GM12878 (cell line): Measurements from ENCODE around the gene CSNK1G2. TPM values are rescaled to one million over a fixed set of nuclear protein-coding genes. Genes with fewer than 3 reads are reported as not detected.

Source experiments
- ATAC-seq: fragments of 200-7000 bp; cut with Tn5 transposase; 3 replicates; pipeline ENCODE4 v1.9.1; 2020; ENCODE audit warnings: mild to moderate bottlenecking, moderate library complexity
- BruUV-seq: library from RNA; stranded (reverse); fragments of 400-500 nt; replicated peaks from 2 replicates; lab custom pipeline; 2021; lab: Mats Ljungman, UMichigan
- CTCF ChIA-PET: fragments of 300-600 bp; sonication (Branson Sonifier 250); formaldehyde crosslinking; extraction: SDS; loops from one replicate; lab custom pipeline; 2021; ENCODE audit warnings: inconsistent platforms; lab: Yijun Ruan, JAX
- POLR2A ChIA-PET: fragments of 350-600 bp; formaldehyde crosslinking; extraction: SDS; loops from one replicate; lab custom pipeline; 2021; ENCODE audit warnings: inconsistent platforms; lab: Charles Lee
- RAD21 ChIA-PET: fragments of 300-600 bp; sonication (Branson Sonifier 250); formaldehyde crosslinking; loops from one replicate; lab custom pipeline; 2023; ENCODE audit warnings: antibody characterized with exemption; ENCODE audit not compliant: unreplicated experiment; lab: Charles Lee
- SMC1A ChIA-PET: fragments of 300-600 bp; sonication (Branson Sonifier 250); formaldehyde crosslinking; loops from one replicate; lab custom pipeline; 2023; ENCODE audit not compliant: unreplicated experiment, uncharacterized antibody; lab: Charles Lee
- DNase-seq: peaks from one replicate; pipeline ENCODE4 v3.0.0-alpha.2; 2011; ENCODE audit warnings: low read depth, low spot score
- FAIRE-seq: peaks from 3 replicates; lab custom pipeline; 2011; peaks lifted over from hg19 to GRCh38; lab: Jason Lieb, UNC
- H2AFZ ChIP-seq: 2 replicates; pipeline ENCODE4 v1.6.0; 2011; ENCODE audit warnings: low read depth, low read length, control low read depth; ENCODE audit not compliant: control insufficient read depth
- H3K27ac ChIP-seq: 2 replicates; pipeline ENCODE4 v1.5.1; 2011; ENCODE audit warnings: control low read depth; ENCODE audit not compliant: control insufficient read depth, insufficient read depth
- H3K27me3 ChIP-seq, 2 experiments: replicated peaks in 1 of 2; 2 replicates each; pipeline versions ENCODE4 v1.6.0 to v1.6.1; 2011; ENCODE audit warnings: low read length in 1 of 2; ENCODE audit not compliant: control insufficient read depth in 2 of 2, insufficient read depth in 2 of 2
- H3K36me3 ChIP-seq, 2 experiments: 2 replicates each; pipeline ENCODE4 v1.5.1; 2011; ENCODE audit warnings: low read length in 1 of 2; ENCODE audit not compliant: control insufficient read depth in 2 of 2, insufficient read depth in 2 of 2
- H3K4me1 ChIP-seq: 2 replicates; pipeline ENCODE4 v1.6.1; 2011; ENCODE audit warnings: mild to moderate bottlenecking, low read length, moderate library complexity, mixed read lengths; ENCODE audit not compliant: control insufficient read depth, insufficient read depth
- H3K4me2 ChIP-seq: 2 replicates; pipeline ENCODE4 v1.6.0; 2011; ENCODE audit warnings: control low read depth; ENCODE audit not compliant: control insufficient read depth, insufficient read depth
- H3K4me3 ChIP-seq: fragments of 200-600 bp; sonication (generic); 2 replicates; pipeline ENCODE4 v1.5.1; 2016
- H3K79me2 ChIP-seq: 2 replicates; pipeline ENCODE4 v1.6.0; 2011; ENCODE audit warnings: low read length; ENCODE audit not compliant: control insufficient read depth, insufficient read depth
- H3K9ac ChIP-seq: 2 replicates; pipeline ENCODE4 v1.8.0; 2011; ENCODE audit warnings: low read length, control low read depth, mixed read lengths; ENCODE audit not compliant: control insufficient read depth, insufficient read depth
- H3K9me3 ChIP-seq: replicated peaks from 3 replicates; pipeline ENCODE4 v1.5.1; 2011; ENCODE audit warnings: mild to moderate bottlenecking, low read length; ENCODE audit not compliant: control insufficient read depth, insufficient read depth
- H4K20me1 ChIP-seq: 2 replicates; pipeline ENCODE4 v1.6.0; 2011; ENCODE audit not compliant: control insufficient read depth, insufficient read depth
- ASH2L ChIP-seq: fragments of 300-600, 200-600 bp; sonication (generic); IDR thresholded peaks from 2 replicates; pipeline ENCODE4 v1.6.1; 2017; ENCODE audit warnings: low read depth, mild to moderate bottlenecking, borderline replicate concordance
- CHD2 ChIP-seq: IDR thresholded peaks from 2 replicates; pipeline ENCODE4 v1.6.1; 2011; ENCODE audit warnings: low read depth, low read length, improper control_type of control experiment, borderline replicate concordance
- DPF2 ChIP-seq: fragments of 450-650 bp; IDR thresholded peaks from 2 replicates; pipeline ENCODE4 v1.6.1; 2017; ENCODE audit warnings: mild to moderate bottlenecking
- E2F4 ChIP-seq: IDR thresholded peaks from 2 replicates; pipeline ENCODE4 v1.6.1; 2012; ENCODE audit warnings: low read depth, low read length, improper control_type of control experiment
- ELK1 ChIP-seq: IDR thresholded peaks from 2 replicates; pipeline ENCODE4 v1.6.1; 2012; ENCODE audit warnings: low read depth, low read length, improper control_type of control experiment
- IKZF2 ChIP-seq, 2 experiments: fragments of 450-650 bp; IDR thresholded peaks; 2 replicates each; pipeline ENCODE4 v1.6.1; 2017; ENCODE audit warnings: mild to moderate bottlenecking in 2 of 2, moderate library complexity in 2 of 2
- IRF4 ChIP-seq: IDR thresholded peaks from 2 replicates; pipeline ENCODE4 v1.6.1; 2011; ENCODE audit warnings: low read depth, low read length
- JUNB ChIP-seq: IDR thresholded peaks from 2 replicates; pipeline ENCODE4 v1.6.1; 2016; ENCODE audit warnings: antibody characterized with exemption, mild to moderate bottlenecking
- POLR2A ChIP-seq: IDR thresholded peaks from 2 replicates; pipeline ENCODE4 v1.6.1; 2011; ENCODE audit warnings: low read depth, mild to moderate bottlenecking, low read length
- POLR2AphosphoS5 ChIP-seq: IDR thresholded peaks from 2 replicates; pipeline ENCODE4 v1.6.1; 2011; ENCODE audit warnings: mild to moderate bottlenecking, low read length, inconsistent platforms
- RAD51 ChIP-seq: fragments of 450-650 bp; IDR thresholded peaks from 2 replicates; pipeline ENCODE4 v1.6.1; 2016; ENCODE audit warnings: moderate library complexity, mild to moderate bottlenecking, inconsistent platforms
- SMAD5 ChIP-seq: IDR thresholded peaks from 2 replicates; pipeline ENCODE4 v1.6.1; 2016; ENCODE audit warnings: antibody characterized with exemption, low read depth
- YBX1 ChIP-seq: fragments of 450-650 bp; IDR thresholded peaks from 2 replicates; pipeline ENCODE4 v1.6.1; 2016; ENCODE audit warnings: antibody characterized with exemption
- ZNF274 ChIP-seq: IDR thresholded peaks from one replicate; pipeline ENCODE4 v1.8.0; 2011; ENCODE audit not compliant: insufficient read length, insufficient read depth
- ZSCAN29 ChIP-seq: fragments of 450-650 bp; IDR thresholded peaks from 2 replicates; pipeline ENCODE4 v1.6.1; 2017; ENCODE audit warnings: mild to moderate bottlenecking, moderate library complexity
- WGBS: methylation state at CpG from one replicate; pipeline ENCODE4 v1.1.6; 2016; ENCODE audit warnings: low lambda C conversion rate; ENCODE audit not compliant: insufficient replicate concordance, insufficient coverage; ENCODE audit errors: missing lambda C conversion rate; 5-methylcytosine and 5-hydroxymethylcytosine counted together
- in situ Hi-C: fragments of 300-500 bp; cut with MboI; formaldehyde crosslinking; loops from 9 replicates; pipeline ENCODE4 v1.14.3; 2018; ENCODE audit warnings: mixed read lengths
- intact Hi-C: fragments of 100-400 bp; cut with micrococcal nuclease; formaldehyde crosslinking; loops from one replicate; pipeline ENCODE4 v1.14.2; 2022; ENCODE audit not compliant: unreplicated experiment
- polyA plus RNA-seq, 11 experiments: library from polyadenylated mRNA; depleted of rRNA in 4 of 11; unstranded in 6 of 11; stranded (reverse) in 5 of 11; fragments of >200 nt; fragmentation: Nextera tagmentation in 4 of 11; fragmentation: Illumina TruSeq in 1 of 11; extraction: Ambion mirVana in 4 of 11; extraction: Trizol in 1 of 11; gene quantifications; 1 replicate in 1 of 11; 2 replicates in 10 of 11; pipeline versions ENCODE4 v1.2.1 to v1.2.3, GENCODE V29; 2011 to 2016; ENCODE audit warnings: inconsistent platforms in 2 of 11, missing spikeins in 2 of 11, low read depth in 1 of 11
- total RNA-seq, 4 experiments: library from RNA; depleted of rRNA in 3 of 4; stranded (reverse); fragments of >200 nt in 3 of 4; fragmentation: Illumina TruSeq in 1 of 4; extraction: Trizol in 1 of 4; gene quantifications; 2 replicates each; pipeline versions ENCODE4 v1.2.1 to v1.2.3, GENCODE V29; 2013 to 2021

CSNK1G2 gene
- total and polyA plus RNA-seq, 10 of the 15 experiments (the other 5 are each of a cell fraction or from before 2014, with no cell fraction given) = 0.64 to 109 (median 25.0) TPM

- Histone ChIP-seq H3K4me3 (no peak overlapping the region), H4K20me1 (no peaks in the 10 kb centered on the region), H2AFZ (no peak overlapping the region), H3K27ac (no peak overlapping the region), H3K9me3 (no peaks in the 10 kb centered on the region), H3K4me2 (no peak overlapping the region), H3K4me1 (no peaks in the 10 kb centered on the region), H3K9ac (no peak overlapping the region), H3K27me3 (no peaks in the 10 kb centered on the region), H3K36me3 (peaks cover 0 to 10% of the 10 kb centered on the region in 2 experiments; a peak in 3 of 4 replicates), H3K79me2 (peaks cover 4% of the 10 kb centered on the region)
- in situ Hi-C loops (no loop called here), intact Hi-C loops (no loop called here)
- no peak for ATAC-seq
- SMC1A ChIA-PET = no interaction called here
- DNase-seq = no peak
- CTCF ChIA-PET = no interaction called here
- POLR2A ChIA-PET = interaction anchor here (1.0 kb wide), 1 partner anchor 13 kb away, joined by 3 read pairs; no protein-coding TSS in a partner anchor
- 90% methylated on average over 23 of the region's 23 CpGs for WGBS
- TF ChIP-seq RAD51 (no peak), POLR2A (0 out of 2 replicates have a peak, but pooled peaks have one; percentile 25), IKZF2 (IDR thresholded peaks at IDR 0.05) (no peak), ZSCAN29 (no peak), SMAD5 (no peak)
- RAD21 ChIA-PET = no interaction called here
- BruUV-seq = no TSS peak
- no peak for FAIRE-seq
Measured at GRCh38 chr19:1914826-1915341, 26.1 kb upstream of the CSNK1G2 start.

- Histone ChIP-seq H3K79me2 (no peaks in the 10 kb centered on the region; the same call in 1 of the 2 replicates), H3K9me3 (no peaks in the 10 kb centered on the region), H2AFZ (no peak overlapping the region), H3K27ac (no peak overlapping the region), H3K27me3 (no peaks in the 10 kb centered on the region), H3K9ac (no peak overlapping the region), H3K4me1 (peaks cover 6% of the 10 kb centered on the region), H3K4me2 (no peak overlapping the region), H3K36me3 (peaks cover 0 to 12% of the 10 kb centered on the region in 2 experiments; a peak in 3 of 4 replicates), H3K4me3 (no peak overlapping the region), H4K20me1 (no peaks in the 10 kb centered on the region)
- CTCF ChIA-PET = no interaction called here
- intact Hi-C loops = no loop called here
- no peak for FAIRE-seq
- BruUV-seq = no TSS peak
- POLR2A ChIA-PET = no interaction called here
- no peak for ATAC-seq
- SMC1A ChIA-PET = no interaction called here
- no peak for DNase-seq
- WGBS = 92% methylated on average over 17 of the region's 17 CpGs
- RAD21 ChIA-PET = no interaction called here
- in situ Hi-C loops = no loop called here
- no peak for TF ChIP-seq ASH2L
- TF ChIP-seq JUNB = no peak
- TF ChIP-seq POLR2AphosphoS5 = no peak
- no peak for TF ChIP-seq YBX1
- no peak for TF ChIP-seq ELK1
- TF ChIP-seq E2F4 = no peak
- no peak for TF ChIP-seq DPF2
- TF ChIP-seq IRF4 = no peak
- no peak for TF ChIP-seq CHD2
- TF ChIP-seq ZNF274 = no peak
Measured at GRCh38 chr19:1917146-1917545, 23.8 kb upstream of the CSNK1G2 start.
